Neural cell (in vitro differentiated cells): ENCODE measurements around the gene PLOD2.

Experiments used
- CTCF ChIP-seq: fragments of 450-650 bp; IDR thresholded peaks from 2 replicates; pipeline ENCODE4 v1.5.1; 2014; ENCODE audit warnings: antibody characterized with exemption, mild to moderate bottlenecking, moderate library complexity; ENCODE audit not compliant: poor library complexity, severe bottlenecking
- EP300 ChIP-seq: fragments of 450-650 bp; conservative IDR thresholded peaks from 2 replicates; pipeline ENCODE4 v1.6.1; 2014; ENCODE audit warnings: antibody characterized with exemption, mild to moderate bottlenecking, moderate library complexity; ENCODE audit not compliant: poor library complexity, severe bottlenecking
- EZH2 ChIP-seq: fragments of 200-600, 300-800 bp; shearing (Covaris generic), sonication (generic); IDR thresholded peaks from 2 replicates; pipeline ENCODE4 v1.6.1; 2014; ENCODE audit warnings: antibody characterized with exemption, low read length, borderline replicate concordance, mild to moderate bottlenecking; ENCODE audit not compliant: insufficient read depth, poor library complexity, severe bottlenecking
- POLR2AphosphoS5 ChIP-seq: IDR thresholded peaks from 2 replicates; pipeline ENCODE4 v1.6.1; 2012
- REST ChIP-seq: IDR thresholded peaks from 2 replicates; pipeline ENCODE4 v1.6.1; 2012; ENCODE audit warnings: borderline replicate concordance
- TAF1 ChIP-seq: IDR thresholded peaks from 2 replicates; pipeline ENCODE4 v1.6.1; 2012; ENCODE audit warnings: low read depth

- TF ChIP-seq POLR2AphosphoS5 (no peak), EP300 (no peak), CTCF (no peak), TAF1 (no peak), EZH2 (no peak), REST (no peak)
Measured at GRCh38 chr3:146169891-146170290, 8.9 kb upstream of the PLOD2 start.
